ENCODE results near the gene EML3. TPM values are rescaled to one million over a fixed set of nuclear protein-coding genes. Genes with fewer than 3 reads are reported as not detected.
"Not testable (repeated sequence)": the region's sequence is repeated elsewhere in the genome, so short reads cannot be mapped to it uniquely, and the experiment has no call there.

The EML3 gene
- total RNA-seq = 29.9 TPM

GRCh38 chr11:62612366-62613290 lies at the start of gene EML3, which contains the start of gene ROM1:
TSS of gene EML3 (minus strand) at chr11:62612775. CDS start at chr11:62612457, 318 bp downstream.
TSS of gene ROM1 (plus strand) at chr11:62613257. CDS start at chr11:62613282, 25 bp downstream.
- ATAC-seq (peak; percentile 87), DNase-seq (ENCODE audit: low spot score) (peak; percentile 87)

DNA sequence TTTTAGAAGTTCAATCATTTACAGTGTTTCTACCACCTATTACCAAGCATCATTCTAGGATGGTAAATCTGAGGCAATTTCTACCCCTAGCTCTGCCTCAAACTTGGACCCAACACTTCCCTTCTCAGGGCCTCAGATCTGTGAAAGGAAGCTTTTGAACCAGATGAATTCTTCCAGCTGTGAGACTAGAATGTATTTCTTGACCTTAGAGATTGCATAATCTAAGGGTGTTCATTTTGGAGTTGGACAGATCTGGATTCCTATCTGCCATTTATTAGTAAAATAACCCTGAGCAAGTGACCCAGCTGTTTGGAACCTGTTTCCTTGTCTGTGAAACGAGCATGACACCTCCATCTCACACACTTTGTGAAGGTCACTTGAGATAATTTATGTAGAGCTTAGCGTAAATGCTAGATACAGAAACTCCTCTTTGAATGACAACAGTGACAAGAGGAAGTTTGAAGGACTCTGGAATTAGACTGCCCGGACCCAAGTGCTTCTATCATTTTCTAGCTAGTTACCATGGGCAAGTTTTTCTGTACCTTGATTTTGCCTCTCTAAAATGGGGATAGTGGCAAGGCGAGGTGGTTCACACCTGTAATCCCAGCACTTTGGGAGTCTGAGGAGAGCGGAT lies 44.3 kb upstream of the EML3 start:
- DNase-seq (ENCODE audit: low spot score) (no peak), ATAC-seq (no peak)

DNA sequence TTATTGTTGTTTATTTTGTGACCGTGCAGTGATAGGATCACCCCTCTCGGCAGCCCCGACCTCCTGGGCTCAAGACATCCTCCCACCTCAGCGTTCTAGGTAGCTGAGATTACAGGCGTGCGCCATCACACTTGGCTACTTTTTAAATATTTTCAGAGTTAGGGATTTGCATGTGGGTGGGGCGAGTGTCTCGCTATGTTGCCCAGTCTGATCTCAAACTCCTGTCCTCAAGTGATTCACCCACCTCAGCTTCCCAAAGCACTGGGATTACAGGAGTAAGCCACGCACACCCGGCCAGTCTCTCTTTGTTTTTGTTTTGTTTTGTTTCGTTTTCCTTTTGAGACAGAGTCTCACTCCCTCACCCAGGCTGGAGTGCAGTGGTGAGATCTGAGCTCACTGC lies 41.7 kb upstream of the EML3 start:
- no peak for ATAC-seq
- no peak for DNase-seq (ENCODE audit: low spot score)

DNA sequence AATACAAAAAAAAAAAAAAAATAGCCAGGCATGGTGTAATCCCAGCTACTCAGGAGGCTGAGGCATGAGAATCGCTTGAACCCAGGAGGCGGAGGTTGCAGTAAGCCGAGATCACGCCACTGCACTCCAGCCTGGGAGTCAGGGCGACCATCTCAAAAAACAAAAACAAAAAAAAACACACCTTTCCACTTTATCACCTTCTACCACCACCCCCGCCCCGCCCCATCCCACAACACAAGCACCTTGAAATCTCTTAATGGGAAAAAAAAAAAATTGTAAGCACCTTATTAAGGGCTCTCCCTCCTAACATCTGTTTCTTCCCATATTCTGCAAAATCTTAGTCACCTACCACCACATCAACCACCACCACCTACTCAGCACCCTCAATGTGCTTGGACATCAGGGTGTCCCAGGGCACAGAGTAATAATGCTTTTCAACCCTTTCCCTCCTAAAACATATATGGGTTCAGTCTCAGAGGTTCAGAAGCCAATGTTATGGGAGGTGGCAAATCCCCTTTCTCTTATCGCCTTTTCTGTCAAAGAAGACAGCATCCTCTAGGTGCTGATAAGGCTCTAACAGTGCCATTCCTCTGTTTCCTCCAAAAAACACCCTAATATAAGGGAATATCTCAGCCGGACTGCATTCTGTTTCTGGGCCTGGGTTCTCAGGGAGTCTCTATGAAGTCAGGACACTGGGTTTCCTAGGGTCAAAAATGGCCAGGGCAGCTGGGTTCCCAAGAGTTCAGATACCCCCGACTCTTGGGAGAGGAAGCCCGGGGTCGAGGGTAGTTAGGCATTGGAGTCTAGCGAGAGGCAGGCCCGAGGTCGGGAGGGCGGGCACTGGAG lies 39.8 kb upstream of the EML3 start:
- ATAC-seq (no peak), DNase-seq (ENCODE audit: low spot score) (no peak)

DNA sequence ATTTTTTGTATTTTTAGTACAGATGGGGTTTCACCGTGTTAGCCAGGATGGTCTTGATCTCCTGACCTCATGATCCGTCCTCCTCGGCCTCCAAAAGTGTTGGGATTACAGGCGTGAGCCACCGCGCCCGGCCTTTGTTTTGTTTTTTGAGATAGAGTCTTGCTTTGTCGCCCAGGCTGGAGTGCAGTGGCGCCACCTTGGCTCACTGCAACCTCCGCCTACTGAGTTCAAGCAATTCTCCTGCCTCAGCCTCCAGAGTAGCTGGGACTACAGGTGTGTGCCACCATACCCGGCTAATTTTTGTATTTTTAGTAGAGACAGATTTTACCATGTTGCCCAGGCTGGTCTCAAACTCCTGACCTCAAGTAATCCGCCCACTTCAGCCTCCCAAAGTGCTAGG lies 37.7 kb upstream of the EML3 start:
- ATAC-seq; DNase-seq (ENCODE audit: low spot score): not testable (repeated sequence)

DNA sequence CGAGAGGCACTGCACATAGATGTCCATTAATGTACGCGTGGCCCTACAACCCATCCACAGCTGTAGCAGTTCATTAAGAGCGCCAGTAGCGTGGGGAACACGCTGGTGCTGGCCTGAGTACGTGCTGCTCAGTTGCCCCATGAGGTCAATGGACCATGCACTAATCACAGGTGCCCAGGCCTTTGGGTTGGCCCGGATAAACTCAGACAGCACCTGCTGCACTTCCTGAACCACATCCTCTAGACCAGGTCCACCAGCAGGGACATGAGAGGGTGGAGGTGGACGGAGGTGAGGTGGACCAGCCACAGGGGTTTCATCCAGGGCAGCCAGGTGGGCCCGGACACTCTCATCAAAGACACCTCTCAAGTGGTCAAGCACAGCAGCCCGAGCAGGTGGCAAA lies 36.9 kb upstream of the EML3 start:
- DNase-seq (ENCODE audit: low spot score) = no peak

GRCh38 chr11:62648967-62649364 lies 36.4 kb upstream of the EML3 start:
- DNase-seq (ENCODE audit: low spot score) (no peak), ATAC-seq (no peak)

More for the DNA sequence above, 36.9 kb upstream of the EML3 start:
- no peak for ATAC-seq

DNA sequence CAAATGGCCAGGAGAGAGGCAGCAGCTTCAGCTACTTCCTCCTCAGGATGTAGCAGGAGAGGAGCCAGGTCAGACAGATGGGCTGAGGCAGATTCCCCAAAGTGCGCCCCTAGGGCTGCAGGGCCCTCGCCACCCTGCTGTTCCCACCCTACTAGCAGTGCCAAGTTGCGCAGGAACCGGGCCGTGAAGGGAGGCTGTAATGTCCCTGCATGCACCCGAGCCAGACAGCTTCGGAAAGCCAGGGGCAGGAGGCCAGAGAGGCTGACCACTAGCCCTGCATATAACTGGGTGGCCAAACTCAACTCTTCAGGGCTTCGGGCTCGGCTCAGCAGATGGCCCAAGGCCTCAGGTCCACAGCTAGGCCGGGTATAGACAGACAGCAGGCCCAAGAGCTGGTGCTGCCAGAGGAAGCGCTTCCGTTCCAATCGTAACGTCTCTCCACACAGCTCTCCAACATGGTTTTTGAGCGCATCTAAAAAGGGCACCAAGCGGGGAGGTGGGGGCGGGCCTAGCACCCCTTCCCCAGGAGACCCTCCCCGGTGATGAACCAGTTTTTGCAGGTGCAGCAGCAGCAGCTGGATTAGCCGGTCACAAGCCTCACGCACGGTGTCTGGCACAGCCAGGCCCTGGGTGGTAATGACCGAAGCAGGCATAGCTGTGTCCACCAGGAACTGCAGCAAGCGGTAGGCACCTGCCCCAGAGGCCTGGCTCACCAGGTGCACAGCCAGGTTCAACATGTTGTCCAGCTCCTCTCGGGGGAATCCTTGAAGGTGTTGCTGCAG lies 35.8 kb upstream of the EML3 start:
- DNase-seq (ENCODE audit: low spot score) = no peak
- no peak for ATAC-seq

DNA sequence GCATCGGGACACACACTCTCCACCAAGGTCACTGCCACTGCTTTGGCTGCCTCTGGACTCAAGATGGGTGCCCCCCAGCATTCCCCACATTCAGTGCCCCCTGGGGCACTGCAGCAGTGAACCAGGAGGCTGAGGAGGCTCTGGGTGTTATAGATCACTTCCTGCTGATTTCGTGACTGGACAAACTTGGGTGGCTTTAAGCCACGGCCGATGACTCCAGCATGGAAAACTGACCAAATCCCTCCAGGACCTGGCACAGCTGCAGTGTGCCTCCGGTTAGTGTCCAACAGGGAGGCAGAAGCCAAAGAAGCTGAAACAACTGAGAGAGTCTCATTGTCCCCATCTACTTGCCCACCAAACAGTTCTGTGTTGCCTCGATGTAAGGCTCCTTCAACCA lies 35.0 kb upstream of the EML3 start:
- ATAC-seq = no peak
- no peak for DNase-seq (ENCODE audit: low spot score)

- peak; percentile 10 for ATAC-seq
- no peak for DNase-seq (ENCODE audit: low spot score)
Measured at GRCh38 chr11:62646825-62647608, 34.4 kb upstream of the EML3 start.

DNA sequence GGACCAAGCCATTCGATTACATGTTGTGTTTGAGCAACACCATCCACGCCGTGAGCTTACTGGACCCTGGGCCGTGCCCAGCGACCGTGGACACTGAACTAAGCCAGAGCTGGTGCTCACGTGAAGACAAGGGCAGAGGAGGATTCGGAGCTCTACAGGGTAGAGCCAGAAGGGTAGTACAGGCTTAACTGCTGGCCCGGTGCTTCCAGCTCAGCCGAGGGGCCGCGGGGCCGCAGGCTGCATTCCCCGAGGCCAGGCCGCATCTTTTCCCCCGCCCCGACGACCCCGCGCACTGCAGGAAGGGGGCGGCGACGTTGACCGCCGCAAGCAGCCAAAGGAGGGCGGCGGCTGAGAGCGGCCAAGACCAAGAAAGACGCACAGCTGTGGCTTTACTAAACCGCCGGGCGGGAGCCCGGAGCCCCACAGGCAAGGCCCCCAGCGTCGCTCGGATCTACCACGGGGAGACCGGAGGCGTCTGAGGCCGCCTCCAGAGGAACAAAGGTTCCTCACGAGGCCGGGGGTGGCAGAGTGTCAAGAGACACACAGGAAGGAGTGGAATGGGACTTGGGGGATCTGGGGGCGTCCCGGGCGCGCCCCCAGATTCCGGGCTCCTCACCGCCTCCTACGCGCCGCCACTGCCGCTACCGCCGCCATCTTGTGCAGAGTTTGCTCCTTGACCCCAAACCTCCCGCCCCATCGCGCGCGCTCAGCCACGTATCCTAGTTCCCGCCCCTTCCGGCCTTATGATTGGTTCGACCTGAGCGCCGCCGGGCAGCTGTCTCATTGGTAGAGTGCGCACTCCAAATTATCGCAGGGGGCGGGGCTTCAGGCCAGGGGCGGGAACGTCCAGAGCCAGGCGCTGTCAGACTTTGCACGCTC lies 33.6 kb upstream of the EML3 start, which contains the start of gene GANAB:
Gene GANAB (minus strand): TSS at position 668 of the 879 bp plus-strand sequence. CDS start 14 bp downstream, at position 654.
- ATAC-seq (peak; percentile 93), DNase-seq (ENCODE audit: low spot score) (peak; percentile 99)

GRCh38 chr11:62645671-62645945 lies 33.0 kb upstream of the EML3 start:
- ATAC-seq = no peak

GRCh38 chr11:62644220-62644619 lies 31.6 kb upstream of the EML3 start:
- no peak for ATAC-seq
- no peak for DNase-seq (ENCODE audit: low spot score)

More at GRCh38 chr11:62645671-62645945, 33.0 kb upstream of the EML3 start:
- no peak for DNase-seq (ENCODE audit: low spot score)

- DNase-seq (ENCODE audit: low spot score) (no peak), ATAC-seq (no peak)
Measured at GRCh38 chr11:62632492-62632891, 19.9 kb upstream of the EML3 start.

GRCh38 chr11:62627713-62628112 lies 15.1 kb upstream of the EML3 start:
- ATAC-seq = peak; percentile 31

GRCh38 chr11:62622476-62623089 lies 10.0 kb upstream of the EML3 start:
- ATAC-seq (no peak), DNase-seq (ENCODE audit: low spot score) (no peak)

More at GRCh38 chr11:62627713-62628112, 15.1 kb upstream of the EML3 start:
- no peak for DNase-seq (ENCODE audit: low spot score)

- ATAC-seq (peak; percentile 98), DNase-seq (ENCODE audit: low spot score) (peak; percentile 99)
Measured at GRCh38 chr11:62621567-62622470, 9.2 kb upstream of the EML3 start, which contains the start of gene B3GAT3. TSS of gene B3GAT3 (minus strand) at chr11:62621986. CDS start at chr11:62621947, 39 bp downstream.

All from left lobe of liver (tissue), 2 donors.